ENCODE data around the gene CHST2. TPM values are rescaled to one million over a fixed set of nuclear protein-coding genes. Genes with fewer than 3 reads are reported as not detected.

Gene CHST2
- total RNA-seq, 4 donors from 2014 or later, result 2.8 to 20.6 (median 7.9) TPM

GRCh38 chr3:143084856-143085731, 34.5 kb upstream of the CHST2 start:
- Histone ChIP-seq H3K4me1 (no peaks in the 10 kb centered on the region), H3K27me3 (no peaks in the 10 kb centered on the region), H3K36me3 (no peaks in the 10 kb centered on the region), H3K4me3 (no peak overlapping the region), H3K9me3 (no peaks in the 10 kb centered on the region), H3K27ac (no peak overlapping the region)
- no peak for TF ChIP-seq CTCF (IDR thresholded peaks at IDR 0.05)
- no peak for DNase-seq

- H3K27me3 ChIP-seq, result no peaks in the 10 kb centered on the region
- no peaks in the 10 kb centered on the region for H3K4me1 ChIP-seq
- no peak overlapping the region for H3K4me3 ChIP-seq
- no peak overlapping the region for H3K27ac ChIP-seq
- H3K9me3 ChIP-seq, result no peaks in the 10 kb centered on the region
- no peak for DNase-seq
- TF ChIP-seq CTCF (IDR thresholded peaks at IDR 0.05), result no peak
- no peak for TF ChIP-seq POLR2A (IDR thresholded peaks at IDR 0.05)
- H3K36me3 ChIP-seq, result no peaks in the 10 kb centered on the region
Measured at GRCh38 chr3:143088835-143089234, 30.7 kb upstream of the CHST2 start.

GRCh38 chr3:143089965-143090364, 29.6 kb upstream of the CHST2 start:
- Histone ChIP-seq H3K4me1 (no peaks in the 10 kb centered on the region), H3K27me3 (no peaks in the 10 kb centered on the region), H3K27ac (no peak overlapping the region), H3K9me3 (no peaks in the 10 kb centered on the region), H3K36me3 (no peaks in the 10 kb centered on the region), H3K4me3 (no peak overlapping the region)
- TF ChIP-seq POLR2A (IDR thresholded peaks at IDR 0.05) (no peak), CTCF (IDR thresholded peaks at IDR 0.05) (no peak)
- no peak for DNase-seq

- no peak for DNase-seq
- Histone ChIP-seq H3K27ac (no peak overlapping the region), H3K4me3 (no peak overlapping the region), H3K9me3 (no peaks in the 10 kb centered on the region), H3K27me3 (no peaks in the 10 kb centered on the region), H3K36me3 (no peaks in the 10 kb centered on the region), H3K4me1 (no peaks in the 10 kb centered on the region)
- TF ChIP-seq POLR2A (IDR thresholded peaks at IDR 0.05), result no peak
- TF ChIP-seq CTCF (IDR thresholded peaks at IDR 0.05), result no peak
Measured at GRCh38 chr3:143090486-143090885, 29.1 kb upstream of the CHST2 start.

- no peaks in the 10 kb centered on the region for H3K27me3 ChIP-seq
- H3K4me3 ChIP-seq, result no peak overlapping the region
- H3K36me3 ChIP-seq, result no peaks in the 10 kb centered on the region
- no peak for DNase-seq
- no peak overlapping the region for H3K27ac ChIP-seq
- TF ChIP-seq POLR2A (IDR thresholded peaks at IDR 0.05), result no peak
- no peak for TF ChIP-seq CTCF (IDR thresholded peaks at IDR 0.05)
- no peaks in the 10 kb centered on the region for H3K4me1 ChIP-seq
- no peaks in the 10 kb centered on the region for H3K9me3 ChIP-seq
Measured at GRCh38 chr3:143090976-143091837, 28.4 kb upstream of the CHST2 start.
